ENCODE results near the gene C2CD5. TPM values are rescaled to one million over a fixed set of nuclear protein-coding genes. Genes with fewer than 3 reads are reported as not detected.
"Not testable (repeated sequence)": the region's sequence is repeated elsewhere in the genome, so short reads cannot be mapped to it uniquely, and the experiment has no call there.

Gene C2CD5
- total and polyA plus RNA-seq, 8 donors, result 34.4 to 98.3 (median 75.6) TPM

DNA sequence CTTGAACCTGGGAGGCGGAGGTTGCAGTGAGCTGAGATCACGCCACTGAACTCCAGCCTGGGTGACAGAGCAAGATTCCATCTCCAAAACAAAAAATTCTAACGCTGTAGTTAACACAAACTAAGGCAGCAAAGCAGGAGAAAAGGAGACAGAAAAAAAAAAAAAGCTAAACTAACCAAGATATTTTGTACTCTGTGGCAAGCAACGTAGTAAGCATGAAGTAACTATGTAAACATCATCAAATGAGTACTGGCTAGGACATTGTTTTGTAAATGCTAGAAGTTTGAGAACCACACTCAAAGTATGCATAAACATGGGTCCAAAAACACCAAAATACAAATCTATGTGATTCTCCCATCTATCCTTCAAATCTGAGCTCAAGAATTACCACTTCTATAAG, 44.2 kb downstream of the C2CD5 start:
- Histone ChIP-seq H3K9me3 (no peaks in the 10 kb centered on the region), H3K4me3 (no peak overlapping the region), H3K27ac (no peak overlapping the region), H3K4me1 (no peaks in the 10 kb centered on the region), H3K36me3 (peaks cover 0 to 16% of the 10 kb centered on the region in 2 donors), H3K27me3 (no peaks in the 10 kb centered on the region)
- intact Hi-C loops (cut with DNase I), result no loop called here
- ATAC-seq, result no peak
- TF ChIP-seq, protein P1, sequence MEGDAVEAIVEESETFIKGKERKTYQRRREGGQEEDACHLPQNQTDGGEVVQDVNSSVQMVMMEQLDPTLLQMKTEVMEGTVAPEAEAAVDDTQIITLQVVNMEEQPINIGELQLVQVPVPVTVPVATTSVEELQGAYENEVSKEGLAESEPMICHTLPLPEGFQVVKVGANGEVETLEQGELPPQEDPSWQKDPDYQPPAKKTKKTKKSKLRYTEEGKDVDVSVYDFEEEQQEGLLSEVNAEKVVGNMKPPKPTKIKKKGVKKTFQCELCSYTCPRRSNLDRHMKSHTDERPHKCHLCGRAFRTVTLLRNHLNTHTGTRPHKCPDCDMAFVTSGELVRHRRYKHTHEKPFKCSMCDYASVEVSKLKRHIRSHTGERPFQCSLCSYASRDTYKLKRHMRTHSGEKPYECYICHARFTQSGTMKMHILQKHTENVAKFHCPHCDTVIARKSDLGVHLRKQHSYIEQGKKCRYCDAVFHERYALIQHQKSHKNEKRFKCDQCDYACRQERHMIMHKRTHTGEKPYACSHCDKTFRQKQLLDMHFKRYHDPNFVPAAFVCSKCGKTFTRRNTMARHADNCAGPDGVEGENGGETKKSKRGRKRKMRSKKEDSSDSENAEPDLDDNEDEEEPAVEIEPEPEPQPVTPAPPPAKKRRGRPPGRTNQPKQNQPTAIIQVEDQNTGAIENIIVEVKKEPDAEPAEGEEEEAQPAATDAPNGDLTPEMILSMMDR (IDR thresholded peaks at IDR 0.05), result no peak
- no peak for DNase-seq

DNA sequence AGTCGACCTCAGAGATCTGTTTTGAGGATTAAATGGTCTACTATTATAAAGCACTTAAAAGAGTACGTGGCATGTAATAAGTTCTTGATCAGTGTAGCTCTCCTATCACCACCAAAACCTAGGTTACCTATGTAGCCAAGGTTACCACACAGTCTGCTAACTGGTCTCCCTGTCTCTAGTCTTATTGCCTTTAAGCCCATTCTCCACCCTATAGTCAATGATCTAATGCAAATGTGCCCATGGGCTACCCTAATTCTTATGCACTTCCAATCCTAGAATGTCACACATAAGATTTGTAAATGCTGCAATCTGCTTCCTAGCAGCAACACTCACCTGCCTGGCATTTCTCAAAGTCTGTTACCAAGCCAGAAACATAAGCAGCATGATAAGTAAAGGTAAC, 44.9 kb downstream of the C2CD5 start:
- Histone ChIP-seq H3K27ac (no peak overlapping the region), H3K9me3 (no peaks in the 10 kb centered on the region), H3K4me3 (no peak overlapping the region), H3K36me3 (peaks cover 0 to 11% of the 10 kb centered on the region in 2 donors), H3K27me3 (no peaks in the 10 kb centered on the region), H3K4me1 (no peaks in the 10 kb centered on the region)
- no peak for DNase-seq
- TF ChIP-seq, protein P1 (IDR thresholded peaks at IDR 0.05), result no peak
- intact Hi-C loops (cut with DNase I), result no loop called here
- ATAC-seq, result no peak

DNA sequence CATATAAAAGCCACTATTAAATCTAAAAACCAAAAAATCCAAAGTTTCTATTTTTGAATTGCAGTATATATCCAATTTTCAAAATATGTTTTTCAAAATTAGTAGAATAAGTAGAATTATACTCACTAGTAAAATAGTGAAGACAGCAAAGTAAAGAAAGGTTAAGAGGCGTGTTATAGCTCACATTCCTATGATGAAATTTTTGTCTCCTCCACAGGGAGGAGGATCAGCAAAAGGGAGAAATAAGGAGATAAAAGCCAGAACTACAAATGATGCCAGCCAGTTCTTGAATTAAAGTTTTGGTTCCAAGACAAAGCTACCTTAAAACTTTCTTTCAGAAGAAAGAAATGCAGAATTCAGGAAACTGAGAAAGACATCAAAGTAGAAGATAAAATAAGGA, 50.0 kb downstream of the C2CD5 start:
- intact Hi-C loops (cut with DNase I), result no loop called here
- Histone ChIP-seq H3K36me3 (peaks cover 0 to 35% of the 10 kb centered on the region in 2 donors), H3K27ac (no peak overlapping the region), H3K4me3 (no peak overlapping the region), H3K4me1 (no peaks in the 10 kb centered on the region), H3K9me3 (no peaks in the 10 kb centered on the region), H3K27me3 (no peaks in the 10 kb centered on the region)
- TF ChIP-seq, protein P1 (IDR thresholded peaks at IDR 0.05), result no peak
- DNase-seq (no peak), ATAC-seq (no peak)

DNA sequence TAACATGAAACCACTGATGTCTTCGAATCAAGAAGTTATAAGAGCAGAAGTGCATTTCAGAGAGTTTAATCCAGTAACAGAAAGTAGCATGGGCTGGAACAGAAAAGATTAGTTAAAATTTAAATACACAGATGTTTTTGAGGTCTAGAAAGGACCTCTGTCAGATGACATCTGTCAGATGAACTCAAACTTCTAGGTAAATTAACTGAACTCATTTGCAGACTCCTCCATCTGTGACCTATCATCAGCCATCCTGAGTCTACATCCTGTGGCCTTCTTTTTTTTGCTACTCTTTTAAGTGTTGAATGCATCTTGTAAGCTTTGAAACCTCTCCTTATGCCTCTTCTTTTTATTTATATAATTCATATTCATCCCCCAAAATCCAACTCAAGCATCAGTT, 53.3 kb downstream of the C2CD5 start:
- Histone ChIP-seq H3K4me1 (no peaks in the 10 kb centered on the region), H3K4me3 (no peak overlapping the region), H3K9me3 (no peaks in the 10 kb centered on the region), H3K27me3 (no peaks in the 10 kb centered on the region), H3K36me3 (peaks cover 0 to 52% of the 10 kb centered on the region in 2 donors), H3K27ac (no peak overlapping the region)
- DNase-seq (no peak), ATAC-seq (no peak)
- intact Hi-C loops (cut with DNase I), result no loop called here
- TF ChIP-seq, protein P1 (IDR thresholded peaks at IDR 0.05), result no peak

DNA sequence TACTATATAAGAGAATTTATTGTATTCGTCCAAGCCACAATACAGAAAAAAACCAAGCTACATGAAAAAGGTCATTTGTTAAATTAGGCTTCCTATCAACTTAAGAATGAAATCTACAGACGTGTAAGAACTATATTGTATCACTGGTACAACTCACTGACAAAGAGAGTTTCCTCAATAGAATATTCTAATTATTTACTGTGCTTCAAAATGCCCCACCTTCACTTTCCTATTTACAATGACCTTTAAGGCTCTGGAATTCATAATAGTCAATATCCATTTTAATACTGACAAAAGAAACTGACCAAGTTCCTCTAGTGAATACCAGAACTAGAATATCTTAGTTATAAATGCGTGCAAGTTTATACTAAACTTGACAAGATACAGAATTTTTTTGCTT, 55.9 kb downstream of the C2CD5 start:
- Histone ChIP-seq H3K4me1 (no peaks in the 10 kb centered on the region), H3K27me3 (no peaks in the 10 kb centered on the region), H3K27ac (no peak overlapping the region), H3K36me3 (peaks cover 0 to 62% of the 10 kb centered on the region in 2 donors), H3K4me3 (no peak overlapping the region), H3K9me3 (no peaks in the 10 kb centered on the region)
- intact Hi-C loops (cut with DNase I), result no loop called here
- no peak for DNase-seq
- TF ChIP-seq, protein P1 (IDR thresholded peaks at IDR 0.05), result no peak
- no peak for ATAC-seq

DNA sequence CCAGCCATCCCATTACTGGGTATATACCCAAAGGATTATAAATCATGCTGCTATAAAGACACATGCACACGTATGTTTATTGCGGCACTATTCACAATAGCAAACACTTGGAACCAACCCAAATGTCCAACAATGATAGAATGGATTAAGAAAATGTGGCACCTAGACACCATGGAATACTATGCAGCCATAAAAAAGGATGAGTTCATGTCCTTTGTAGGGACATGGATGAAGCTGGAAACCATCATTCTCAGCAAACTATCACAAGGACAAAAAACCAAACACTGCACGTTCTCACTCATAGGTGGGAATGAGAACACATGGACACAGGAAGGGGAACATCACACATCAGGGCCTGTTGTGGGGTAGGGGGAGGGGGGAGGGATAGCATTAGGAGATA, 56.7 kb downstream of the C2CD5 start:
- H3K27me3 ChIP-seq; H3K9me3 ChIP-seq; DNase-seq; ATAC-seq; H3K27ac ChIP-seq; H3K4me3 ChIP-seq; H3K4me1 ChIP-seq; intact Hi-C loops (cut with DNase I): not testable (repeated sequence)
- peaks cover 0 to 66% of the 10 kb centered on the region in 2 donors for H3K36me3 ChIP-seq
